GM12875 (cell line): ENCODE results near the gene E4F1.

Experiments used
- H3K4me3 ChIP-seq: one replicate; pipeline ENCODE4 v1.5.1; 2011; ENCODE audit warnings: low read depth, low read length, control low read depth
- TF ChIP-seq, protein P1 (sequence below): IDR thresholded peaks from 2 replicates; pipeline ENCODE4 v1.5.1; 2011; ENCODE audit warnings: low read depth, mild to moderate bottlenecking, control low read depth, inconsistent platforms, low read length, moderate library complexity, borderline replicate concordance; ENCODE audit not compliant: insufficient read depth

The E4F1 gene

DNA sequence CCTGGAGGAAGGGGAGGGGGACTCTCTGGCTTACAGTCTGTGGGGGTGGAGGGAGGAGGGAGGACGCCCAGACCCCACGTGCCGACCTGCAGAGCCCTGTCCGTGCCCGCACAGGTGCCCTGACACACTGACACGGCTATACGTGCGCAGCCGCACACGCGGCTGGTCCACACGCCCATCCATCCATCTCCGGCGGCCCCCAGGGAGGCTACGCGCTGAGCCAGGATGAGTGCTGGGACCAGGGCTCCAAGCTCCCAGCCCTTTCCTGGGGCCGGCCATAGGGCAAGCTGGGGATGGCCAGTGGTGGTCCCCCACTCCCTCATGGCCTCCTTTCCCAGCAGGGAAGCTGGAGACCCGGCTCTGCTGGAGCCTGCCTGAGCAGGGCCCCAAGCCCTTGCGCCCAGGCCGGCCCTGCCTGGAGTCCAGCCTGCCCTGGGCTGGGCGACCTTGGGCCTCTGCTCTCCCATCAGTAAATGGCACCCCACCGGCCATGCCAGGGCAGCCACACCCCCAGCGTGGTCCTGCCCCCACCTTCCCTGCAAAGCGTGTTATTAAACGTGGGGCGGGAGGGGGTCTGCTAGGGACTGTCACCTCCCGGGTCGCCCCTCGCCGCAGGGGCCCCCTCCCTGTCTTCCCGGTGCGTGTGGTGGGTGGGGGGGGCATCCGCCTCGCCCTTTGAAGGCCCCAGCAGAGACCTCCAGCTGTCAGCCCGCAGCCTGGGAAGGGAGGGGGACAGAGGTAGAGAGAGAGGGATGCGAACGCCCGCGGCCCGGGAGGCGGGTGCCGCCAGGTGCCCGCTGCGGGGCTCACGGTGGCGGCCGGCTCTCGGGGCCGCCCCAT lies 27.8 kb upstream of the E4F1 start:
- TF ChIP-seq, protein P1, sequence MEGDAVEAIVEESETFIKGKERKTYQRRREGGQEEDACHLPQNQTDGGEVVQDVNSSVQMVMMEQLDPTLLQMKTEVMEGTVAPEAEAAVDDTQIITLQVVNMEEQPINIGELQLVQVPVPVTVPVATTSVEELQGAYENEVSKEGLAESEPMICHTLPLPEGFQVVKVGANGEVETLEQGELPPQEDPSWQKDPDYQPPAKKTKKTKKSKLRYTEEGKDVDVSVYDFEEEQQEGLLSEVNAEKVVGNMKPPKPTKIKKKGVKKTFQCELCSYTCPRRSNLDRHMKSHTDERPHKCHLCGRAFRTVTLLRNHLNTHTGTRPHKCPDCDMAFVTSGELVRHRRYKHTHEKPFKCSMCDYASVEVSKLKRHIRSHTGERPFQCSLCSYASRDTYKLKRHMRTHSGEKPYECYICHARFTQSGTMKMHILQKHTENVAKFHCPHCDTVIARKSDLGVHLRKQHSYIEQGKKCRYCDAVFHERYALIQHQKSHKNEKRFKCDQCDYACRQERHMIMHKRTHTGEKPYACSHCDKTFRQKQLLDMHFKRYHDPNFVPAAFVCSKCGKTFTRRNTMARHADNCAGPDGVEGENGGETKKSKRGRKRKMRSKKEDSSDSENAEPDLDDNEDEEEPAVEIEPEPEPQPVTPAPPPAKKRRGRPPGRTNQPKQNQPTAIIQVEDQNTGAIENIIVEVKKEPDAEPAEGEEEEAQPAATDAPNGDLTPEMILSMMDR, result no peak
- no peak overlapping the region for H3K4me3 ChIP-seq

DNA sequence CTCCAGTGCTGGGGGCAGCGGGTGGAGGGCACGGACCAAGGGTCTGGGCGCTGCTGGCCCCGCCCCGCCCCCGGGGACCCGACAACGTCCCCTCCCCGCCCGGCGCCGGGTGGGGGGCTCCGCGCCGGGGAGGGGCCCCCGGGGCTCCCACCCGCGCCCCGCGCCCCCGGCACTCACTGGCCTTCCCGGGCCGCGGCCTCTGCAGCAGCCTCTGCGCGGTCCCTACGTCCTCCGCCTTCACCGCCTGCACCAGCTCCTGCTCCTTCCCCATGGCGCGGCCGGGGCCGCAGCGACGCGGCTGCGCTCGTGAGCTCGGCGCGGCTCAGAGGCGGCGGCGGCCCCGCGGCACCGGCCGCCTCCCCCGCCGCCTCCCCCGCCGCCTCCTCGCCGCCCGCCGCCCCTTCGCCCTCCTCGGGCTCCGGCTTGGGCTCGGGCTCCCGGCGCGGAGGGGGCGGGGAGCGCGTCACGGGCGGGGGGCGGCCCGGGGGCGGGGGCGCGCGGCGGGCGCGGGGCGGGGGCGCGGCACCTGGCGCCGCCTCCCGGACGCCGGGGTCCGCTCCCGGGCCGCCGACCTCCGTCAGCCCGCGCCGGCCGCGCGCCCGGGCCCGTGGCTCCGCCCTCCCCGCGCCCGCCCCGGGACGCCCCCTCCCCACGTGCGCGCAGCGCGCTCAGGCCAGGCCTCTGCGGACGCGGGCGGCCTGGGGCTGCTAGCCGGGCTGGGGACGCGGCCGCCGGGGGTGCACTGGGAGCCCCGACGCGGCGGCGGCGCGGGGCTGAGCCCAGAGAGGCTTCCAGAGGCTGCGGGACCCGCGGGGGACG lies 27.0 kb upstream of the E4F1 start, which contains the start of gene CASKIN1:
Gene CASKIN1, minus strand, starts transcription at position 444 of the 819 bp plus-strand sequence. Its CDS starts 173 bp downstream, at position 271.
- H3K4me3 ChIP-seq, result no peak within 1 kb of the TSS
- TF ChIP-seq, protein P1, result no peak

DNA sequence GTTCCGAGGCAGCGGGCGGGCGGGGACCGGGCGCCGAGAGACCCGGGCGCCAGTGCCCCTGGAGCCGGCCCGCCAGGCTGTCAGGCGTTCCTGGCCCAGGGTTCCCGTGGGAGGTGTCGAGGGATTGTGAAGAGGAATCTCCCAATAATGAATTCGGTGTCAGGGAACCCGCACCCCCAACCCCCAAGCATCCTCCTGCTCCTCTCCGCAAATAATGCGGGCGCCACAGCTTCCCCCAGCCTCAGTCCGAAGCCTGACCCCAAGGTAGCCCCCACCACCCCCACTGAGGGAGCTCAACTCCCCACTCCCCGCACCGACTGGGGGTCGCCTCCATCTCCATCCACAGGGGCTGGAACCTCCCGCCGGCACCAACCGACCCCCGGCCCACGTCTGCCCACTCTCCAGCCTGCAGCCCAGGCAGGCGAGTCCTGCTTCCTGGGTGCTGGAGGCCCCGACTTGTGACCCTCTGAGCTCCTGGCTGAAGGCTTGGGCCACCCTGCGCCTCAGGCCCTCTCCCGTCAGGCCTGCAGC lies 26.3 kb upstream of the E4F1 start:
- H3K4me3 ChIP-seq, result no peak overlapping the region
- TF ChIP-seq, protein P1, result no peak

DNA sequence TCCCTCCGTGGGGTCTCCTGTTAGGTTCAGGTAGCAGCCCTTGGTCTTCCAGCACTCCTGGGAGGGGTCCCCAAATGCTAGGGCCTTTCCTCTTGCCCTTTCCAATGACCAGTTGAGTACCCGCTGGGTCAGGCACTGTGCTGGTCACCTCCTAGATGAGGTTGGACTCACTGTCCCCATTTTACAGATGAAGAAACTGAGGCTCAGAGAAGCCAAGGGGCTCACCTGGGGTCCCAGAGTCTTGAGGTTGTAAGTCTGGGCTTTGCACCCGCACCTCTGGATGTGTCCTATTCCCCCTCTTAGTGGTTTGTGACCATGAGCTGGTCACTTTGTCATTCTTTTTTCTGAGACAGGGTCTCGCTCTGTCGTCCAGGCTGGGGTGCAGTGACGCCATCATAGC lies 25.6 kb upstream of the E4F1 start:
- H3K4me3 ChIP-seq, result no peak overlapping the region
- TF ChIP-seq, protein P1, result no peak

DNA sequence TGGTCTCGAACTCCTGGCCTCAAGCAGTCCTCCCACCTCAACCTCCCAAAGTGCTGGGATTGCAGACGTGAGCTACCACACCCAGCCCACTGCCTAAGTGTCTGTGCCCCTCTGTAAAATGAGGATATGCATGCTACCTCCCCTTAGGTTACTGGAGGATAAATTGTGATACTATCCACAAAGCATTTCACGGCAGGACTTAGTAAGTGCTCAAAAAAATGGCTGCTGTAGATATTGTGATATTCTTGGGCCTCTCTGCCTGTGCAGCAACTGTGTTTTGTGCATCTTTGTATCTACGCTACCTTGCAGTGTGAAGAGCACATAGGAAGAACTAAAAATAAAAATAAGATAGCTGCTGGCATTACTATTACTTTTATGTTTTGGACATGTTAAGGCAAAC lies 25.1 kb upstream of the E4F1 start:
- TF ChIP-seq, protein P1, result no peak
- no peak overlapping the region for H3K4me3 ChIP-seq

DNA sequence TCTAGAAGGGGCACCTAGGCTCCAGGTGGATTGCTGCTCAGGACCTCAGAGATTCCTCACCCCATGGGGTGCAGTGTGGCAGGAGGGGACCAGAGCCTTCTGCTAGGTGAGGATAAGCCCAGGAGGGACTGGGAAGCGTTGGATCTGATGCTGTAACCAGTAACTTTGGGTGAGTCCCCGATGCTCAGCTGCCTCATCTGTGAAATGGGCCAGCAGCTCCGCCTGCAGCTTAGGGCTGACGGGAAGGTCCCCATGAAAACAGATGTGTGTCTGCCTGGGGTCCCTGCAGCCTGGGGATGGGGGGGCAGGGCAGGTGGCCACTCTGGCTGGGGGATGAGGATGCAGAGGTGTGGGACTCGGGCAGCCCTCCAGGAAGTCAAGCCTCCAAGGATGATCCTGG lies 24.3 kb upstream of the E4F1 start:
- TF ChIP-seq, protein P1, result no peak
- H3K4me3 ChIP-seq, result no peak overlapping the region
